ENCODE measurements around the gene ZFHX3. TPM values are rescaled to one million over a fixed set of nuclear protein-coding genes. Genes with fewer than 3 reads are reported as not detected.

The ZFHX3 gene
- total and polyA plus RNA-seq, 11 donors = 3.8 to 21.6 (median 13.6) TPM

DNA sequence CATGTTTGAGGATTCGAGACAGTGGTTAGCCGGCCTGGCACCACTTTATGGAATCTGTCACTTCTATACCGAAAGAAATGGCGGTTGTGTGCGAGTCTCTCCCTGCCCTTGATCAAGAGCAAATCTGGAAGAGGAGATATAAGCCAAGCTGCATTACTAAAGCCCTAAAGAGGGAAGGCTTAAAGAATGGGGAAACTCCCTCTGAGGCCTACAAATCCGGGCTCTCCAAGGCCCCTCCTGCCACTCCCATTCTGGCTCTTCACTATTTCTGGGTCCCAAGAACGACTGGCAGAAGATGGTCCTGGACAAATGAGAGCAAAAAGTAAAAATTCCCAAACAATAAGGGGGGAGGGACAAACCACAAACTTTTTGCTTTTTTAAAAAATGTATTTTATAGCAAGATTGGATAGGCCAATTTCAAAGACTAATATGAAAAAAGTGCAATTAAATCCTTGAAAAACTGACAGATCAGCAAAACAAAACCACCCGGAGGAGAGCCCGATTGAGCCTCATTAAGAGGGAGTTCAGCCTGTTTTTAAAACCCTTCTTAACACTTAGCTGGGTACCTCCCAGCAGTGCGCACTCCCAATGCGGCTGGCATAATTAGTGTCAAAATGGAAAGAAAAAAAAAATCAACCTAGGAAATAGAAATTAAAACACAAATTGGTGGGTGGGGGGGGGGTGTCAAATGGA, 193.5 kb downstream of the ZFHX3 start:
- no peaks in the 10 kb centered on the region for H3K36me3 ChIP-seq
- H3K27ac ChIP-seq = peak overlapping the region in 1 of 12 donors; percentile 44
- H3K9me3 ChIP-seq = no peaks in the 10 kb centered on the region
- peaks cover 0 to 60% (median 16%) of the 10 kb centered on the region in 12 donors for H3K4me1 ChIP-seq
- no peaks in the 10 kb centered on the region for H3K27me3 ChIP-seq
- intact Hi-C loops (cut with DNase I) = loop anchor here in 3 of 10 donors (5.0 to 10.0 kb wide), 2 partner anchors 80 to 83 kb away; no protein-coding TSS in a partner anchor
- ATAC-seq (no peak), DNase-seq (no peak)
- TF ChIP-seq POLR2A (IDR thresholded peaks at IDR 0.05) (no peak), CTCF (IDR thresholded peaks at IDR 0.05) (no peak)
- 86 to 89% (median 86%) methylated on average over 11 of the region's 11 CpGs for WGBS, 4 donors
- no peak overlapping the region for H3K4me3 ChIP-seq

- intact Hi-C loops (cut with DNase I) = loop anchor here in 3 of 10 donors (5.0 to 10.0 kb wide), 2 partner anchors 81 to 84 kb away; no protein-coding TSS in a partner anchor
- no peak for TF ChIP-seq POLR2A (IDR thresholded peaks at IDR 0.05)
- no peak for TF ChIP-seq CTCF (IDR thresholded peaks at IDR 0.05)
- no peaks in the 10 kb centered on the region for H3K27me3 ChIP-seq
- no peak for ATAC-seq
- peaks cover 0 to 61% (median 23%) of the 10 kb centered on the region in 12 donors for H3K4me1 ChIP-seq
- no peak for DNase-seq
- H3K9me3 ChIP-seq = no peaks in the 10 kb centered on the region
- H3K4me3 ChIP-seq = no peak overlapping the region
- no peaks in the 10 kb centered on the region for H3K36me3 ChIP-seq
- WGBS, 4 donors = 75 to 84% (median 81%) methylated on average over 4 of the region's 4 CpGs
- peak overlapping the region in 1 of 12 donors; percentile 44 for H3K27ac ChIP-seq
Observed at GRCh38 chr16:72853575-72854266, 194.2 kb downstream of the ZFHX3 start.

DNA sequence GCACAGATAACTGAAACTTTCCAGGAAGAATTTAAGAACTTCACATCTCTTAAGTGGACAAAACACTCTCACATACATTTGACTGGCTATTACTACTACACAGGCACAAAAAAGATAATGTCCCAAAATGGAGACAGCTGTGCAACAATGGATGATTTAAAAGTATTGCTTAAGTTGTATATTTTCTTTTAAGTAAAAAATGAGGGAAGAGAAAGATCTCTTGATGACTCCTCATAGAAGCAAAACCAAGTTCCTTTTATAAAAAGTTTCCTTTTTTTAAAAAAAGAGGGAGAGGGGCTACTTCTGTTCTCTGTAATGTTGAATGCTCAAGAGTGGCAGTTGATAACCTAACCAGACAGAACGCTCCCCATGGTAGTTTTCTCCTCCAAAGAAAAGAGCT, 195.5 kb downstream of the ZFHX3 start:
- H3K4me1 ChIP-seq = peaks cover 0 to 70% (median 30%) of the 10 kb centered on the region in 12 donors
- no peaks in the 10 kb centered on the region for H3K27me3 ChIP-seq
- intact Hi-C loops (cut with DNase I) = loop anchor here in 3 of 10 donors (5.0 to 10.0 kb wide), 2 partner anchors 82 to 85 kb away; no protein-coding TSS in a partner anchor
- DNase-seq = no peak
- H3K27ac ChIP-seq = peak overlapping the region in 3 of 12 donors; percentile 4 to 78 (median 44)
- H3K4me3 ChIP-seq = no peak overlapping the region
- TF ChIP-seq CTCF (IDR thresholded peaks at IDR 0.05) (no peak), POLR2A (IDR thresholded peaks at IDR 0.05) (no peak)
- no peaks in the 10 kb centered on the region for H3K9me3 ChIP-seq
- 94 to 97% (median 96%) methylated on average over 1 of the region's 1 CpG for WGBS, 4 donors
- ATAC-seq = no peak
- H3K36me3 ChIP-seq = no peaks in the 10 kb centered on the region

DNA sequence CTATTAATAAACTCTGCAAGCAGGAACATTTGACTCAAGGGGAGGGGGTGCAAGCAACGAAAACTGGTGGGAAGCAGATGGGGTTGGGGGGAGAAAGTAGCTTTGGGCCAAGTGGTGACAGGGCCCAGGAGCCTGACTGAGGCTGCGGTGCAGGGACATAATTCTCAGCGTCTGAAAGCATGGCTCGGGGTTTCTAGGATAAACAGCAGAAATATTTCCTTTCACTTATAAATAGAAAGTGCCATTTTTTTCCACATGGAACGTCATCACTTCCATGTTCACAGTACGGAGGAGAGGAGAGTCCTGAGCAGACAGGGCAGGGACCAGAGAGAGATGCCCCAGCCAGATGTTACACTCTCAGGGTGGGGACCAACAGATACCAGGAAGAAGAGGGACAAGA, 197.1 kb downstream of the ZFHX3 start:
- Histone ChIP-seq H3K4me1 (peaks cover 0 to 79% (median 40%) of the 10 kb centered on the region in 12 donors), H3K4me3 (peak overlapping the region in 1 of 12 donors; percentile 11), H3K36me3 (no peaks in the 10 kb centered on the region), H3K9me3 (no peaks in the 10 kb centered on the region), H3K27me3 (no peaks in the 10 kb centered on the region), H3K27ac (peak overlapping the region; percentile 27 to 91 (median 70))
- peak in 3 of 5 donors; percentile 50 to 59 (median 56) for DNase-seq
- intact Hi-C loops (cut with DNase I) = loop anchor here in 3 of 10 donors (5.0 to 10.0 kb wide), 2 partner anchors 84 to 86 kb away; no protein-coding TSS in a partner anchor
- TF ChIP-seq POLR2A (IDR thresholded peaks at IDR 0.05) = no peak
- TF ChIP-seq CTCF (IDR thresholded peaks at IDR 0.05) = no peak
- WGBS, 4 donors = 31 to 60% (median 41%) methylated on average over 6 of the region's 6 CpGs
- ATAC-seq = peak in 3 of 4 donors; percentile 10 to 51 (median 10)

Measured in heart left ventricle (tissue), 16 donors.